Liver (tissue), 3 donors: Measurements from ENCODE around the gene FOXN3.

Experiments used
- CTCF ChIP-seq: fragments of 150-350 bp; IDR thresholded peaks from 2 replicates; pipeline ENCODE4 v1.5.1; 2017; ENCODE audit warnings: improper control_type of control experiment, low read depth, low read length; ENCODE audit not compliant: missing input control
- GABPA ChIP-seq, 2 donors: IDR thresholded peaks in 1 of 2; conservative IDR thresholded peaks in 1 of 2; 2 replicates each; pipeline ENCODE4 v1.6.1; 2016; ENCODE audit warnings: antibody characterized with exemption in 2 of 2, mild to moderate bottlenecking in 1 of 2, moderate library complexity in 1 of 2
- REST ChIP-seq: IDR thresholded peaks from 2 replicates; pipeline ENCODE4 v1.6.1; 2016; ENCODE audit warnings: antibody characterized with exemption, mild to moderate bottlenecking
- RXRA ChIP-seq, 2 donors: IDR thresholded peaks; 2 replicates each; pipeline ENCODE4 v1.6.1; 2017 to 2018; ENCODE audit warnings: antibody characterized with exemption in 2 of 2, mild to moderate bottlenecking in 1 of 2
- TAF1 ChIP-seq: conservative IDR thresholded peaks from 2 replicates; pipeline ENCODE4 v1.6.1; 2016; ENCODE audit warnings: antibody characterized with exemption, mild to moderate bottlenecking
- YY1 ChIP-seq: IDR thresholded peaks from 2 replicates; pipeline ENCODE4 v1.6.1; 2016; ENCODE audit warnings: antibody characterized with exemption, mild to moderate bottlenecking
- ZBTB33 ChIP-seq: IDR thresholded peaks from 2 replicates; pipeline ENCODE4 v1.6.1; 2016; ENCODE audit warnings: antibody characterized with exemption
- donor health status: healthy.
- donor health status: healthy.

- TF ChIP-seq CTCF: no peak
- TF ChIP-seq REST: no peak
- no peak for TF ChIP-seq GABPA (IDR thresholded peaks at IDR 0.05 in 1 of 2, conservative IDR thresholded peaks at IDR 0.05 in 1 of 2)
- TF ChIP-seq YY1: no peak
- no peak for TF ChIP-seq ZBTB33
- TF ChIP-seq TAF1: no peak
- TF ChIP-seq RXRA (IDR thresholded peaks at IDR 0.05): no peak
These were observed 183.8 kb downstream of the FOXN3 start for GRCh38 chr14:89233184-89233583.
